Measurements from ENCODE around the gene RNU1-3. TPM values are rescaled to one million over a fixed set of nuclear protein-coding genes. Genes with fewer than 3 reads are reported as not detected.
"Not testable (repeated sequence)": the region's sequence is repeated elsewhere in the genome, so short reads cannot be mapped to it uniquely, and the experiment has no call there.

RNU1-3 gene
- total and polyA plus RNA-seq, 10 donors, result under 0.01 to 8,075 (median 6,234) TPM; not detected in 3

DNA sequence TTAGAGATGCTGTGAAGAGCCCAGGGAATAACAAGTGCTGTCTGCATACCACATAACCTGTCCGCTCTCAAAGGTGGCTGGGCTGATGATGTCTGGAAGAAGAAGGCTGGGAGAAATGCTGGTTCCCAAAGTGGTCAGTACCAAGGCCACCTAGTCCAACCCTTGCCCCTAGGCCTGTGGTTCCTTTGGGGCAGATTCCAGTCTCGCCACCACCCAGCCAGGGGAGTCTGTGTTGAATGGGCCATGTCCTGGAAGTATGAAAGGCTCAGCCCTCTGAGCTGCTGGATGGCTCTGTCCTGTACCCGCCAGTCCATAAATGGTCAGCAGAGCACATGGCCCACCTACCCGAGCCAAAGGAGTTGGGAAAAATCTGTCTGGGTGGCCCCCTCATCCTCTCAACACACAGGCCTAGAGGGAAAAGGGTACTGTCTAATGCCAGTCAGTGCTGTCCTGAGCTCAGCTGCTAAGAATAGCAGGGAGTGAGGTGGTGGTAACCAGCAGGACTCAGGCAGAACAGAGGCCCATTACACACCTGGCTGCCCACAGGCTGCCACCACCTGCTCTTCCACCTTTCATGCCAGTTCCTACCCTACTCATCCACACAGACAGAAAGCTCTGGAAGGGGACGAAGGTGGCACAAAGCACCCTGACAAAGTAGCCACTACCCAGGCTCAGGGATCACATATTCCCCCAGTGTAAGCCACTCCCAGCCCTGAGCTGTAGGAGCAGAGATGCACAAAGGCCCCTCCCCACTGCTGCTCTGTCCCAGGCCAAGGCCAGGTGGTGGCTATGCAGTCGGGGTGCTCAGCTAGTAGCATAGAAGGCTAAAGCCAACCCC is 28.6 kb downstream of the RNU1-3 start:
- Histone ChIP-seq H3K36me3 (peaks cover 0 to 71% (median 18%) of the 10 kb centered on the region in 6 donors), H3K4me1 (peaks cover 15 to 40% (median 28%) of the 10 kb centered on the region in 6 donors)
- H3K27ac ChIP-seq; H3K4me3 ChIP-seq; H3K27me3 ChIP-seq (replicated peaks in 1 of 7); H3K9me3 ChIP-seq; intact Hi-C loops (cut with DNase I; ENCODE audit: low total_unique reads): not testable (repeated sequence)
- 82 to 95% (median 91%) methylated on average over 6 of the region's 6 CpGs for WGBS, 5 donors
- DNase-seq, result peak; percentile 71

DNA sequence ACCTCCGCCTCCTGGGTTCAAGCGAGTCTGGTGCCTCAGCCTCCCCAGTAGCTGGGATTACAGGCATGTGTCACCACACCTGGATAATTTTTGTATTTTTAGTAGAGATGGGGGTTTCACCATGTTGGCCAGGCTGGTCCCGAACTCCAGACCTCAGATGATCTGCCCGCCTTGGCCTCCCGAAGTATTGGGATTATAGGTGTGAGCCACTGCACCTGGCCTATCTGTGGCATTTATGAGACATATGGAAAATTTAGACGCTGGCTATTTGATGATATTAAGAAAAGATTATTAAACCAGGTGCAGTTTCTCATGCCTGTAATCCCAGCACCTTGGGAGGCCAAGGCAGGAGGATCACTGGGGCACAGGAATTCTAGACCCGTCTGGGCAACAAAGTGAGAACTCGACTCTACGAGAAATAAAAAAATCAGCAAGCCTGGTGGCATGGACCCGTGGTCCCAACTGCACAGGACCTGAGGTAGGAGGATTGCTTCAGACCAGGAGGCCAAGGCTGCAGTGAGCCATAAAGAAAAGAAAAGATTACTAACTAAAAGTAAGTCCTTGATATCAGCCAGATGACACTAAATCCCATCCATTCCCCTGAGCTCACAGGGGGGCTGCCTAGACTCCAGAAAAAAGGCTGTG is 30.1 kb downstream of the RNU1-3 start:
- H3K9me3 ChIP-seq; intact Hi-C loops (cut with DNase I; ENCODE audit: low total_unique reads); H3K4me3 ChIP-seq; H3K27me3 ChIP-seq (replicated peaks in 1 of 7); H3K27ac ChIP-seq: not testable (repeated sequence)
- WGBS, 5 donors, result 85 to 93% (median 90%) methylated on average over 10 of the region's 10 CpGs
- H3K4me1 ChIP-seq, result peaks cover under 1 to 25% (median 14%) of the 10 kb centered on the region in 6 donors
- DNase-seq, result peak; percentile 66
- H3K36me3 ChIP-seq, result peaks cover 5 to 75% (median 33%) of the 10 kb centered on the region in 6 donors

DNA sequence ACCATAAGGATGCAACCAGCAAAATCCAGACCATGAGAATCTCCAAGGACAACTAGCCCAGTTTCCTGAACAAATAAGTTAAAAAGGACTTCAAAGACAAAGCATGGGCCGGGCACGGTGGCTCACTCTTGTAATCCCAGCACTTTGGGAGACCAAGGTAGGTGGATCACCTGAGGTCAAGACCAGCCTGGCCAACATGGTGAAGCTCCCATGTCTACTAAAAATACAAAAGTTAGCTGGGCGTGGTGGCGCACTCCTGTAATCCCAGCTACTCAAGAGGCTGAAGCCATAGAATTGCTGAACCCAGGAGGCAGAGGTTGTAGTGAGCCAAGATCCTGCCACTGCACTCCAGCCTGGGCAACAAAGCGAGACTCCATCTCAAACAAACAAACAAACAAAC is 30.8 kb downstream of the RNU1-3 start:
- H3K9me3 ChIP-seq; intact Hi-C loops (cut with DNase I; ENCODE audit: low total_unique reads); H3K4me3 ChIP-seq; H3K27me3 ChIP-seq (replicated peaks in 1 of 7); H3K27ac ChIP-seq: not testable (repeated sequence)
- 94 to 98% (median 95%) methylated on average over 5 of the region's 5 CpGs for WGBS, 5 donors
- peaks cover 10 to 75% (median 40%) of the 10 kb centered on the region in 6 donors for H3K36me3 ChIP-seq
- peaks cover 0 to 18% (median 6%) of the 10 kb centered on the region in 6 donors for H3K4me1 ChIP-seq
- peak; percentile 73 for DNase-seq

DNA sequence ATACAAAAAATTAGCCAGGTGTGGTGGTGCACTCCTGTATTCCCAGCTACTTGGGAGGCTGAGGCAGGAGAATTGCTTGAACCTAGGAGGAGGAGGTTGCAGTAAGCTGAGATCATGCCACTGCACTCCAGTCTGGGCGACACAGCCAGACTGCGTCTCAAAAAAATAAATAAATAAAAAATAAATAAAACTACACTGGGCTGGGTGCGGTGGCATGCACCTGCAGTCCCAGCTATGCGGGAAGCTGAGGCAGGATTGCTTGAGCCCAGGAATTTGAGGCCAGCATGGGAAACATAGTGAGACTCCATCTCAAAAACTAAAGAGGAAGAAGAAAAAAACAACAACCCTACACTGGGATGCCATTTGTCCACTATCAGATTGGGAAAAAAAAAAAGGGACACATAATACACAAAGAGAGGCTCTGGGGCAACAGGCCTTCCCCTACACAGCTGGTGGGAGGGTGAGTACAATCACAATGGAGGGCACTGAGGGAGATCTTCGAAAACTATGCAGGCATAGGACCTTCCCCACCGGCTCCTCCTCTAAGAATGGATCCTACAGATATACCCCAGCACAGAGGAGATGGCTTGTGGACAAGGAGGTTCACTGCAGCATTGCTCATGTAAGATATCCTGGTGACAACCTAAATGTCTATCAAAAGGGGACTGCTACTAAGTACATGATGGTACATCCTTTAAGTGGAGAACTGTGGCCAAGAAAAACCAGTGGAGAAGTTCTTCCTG is 33.0 kb downstream of the RNU1-3 start:
- H3K9me3 ChIP-seq; intact Hi-C loops (cut with DNase I; ENCODE audit: low total_unique reads); H3K4me1 ChIP-seq; DNase-seq; H3K4me3 ChIP-seq; H3K27me3 ChIP-seq (replicated peaks in 1 of 7); H3K27ac ChIP-seq: not testable (repeated sequence)
- peaks cover 14 to 82% (median 63%) of the 10 kb centered on the region in 6 donors for H3K36me3 ChIP-seq
- WGBS, 5 donors, result 93 to 98% (median 97%) methylated on average over 6 of the region's 6 CpGs

DNA sequence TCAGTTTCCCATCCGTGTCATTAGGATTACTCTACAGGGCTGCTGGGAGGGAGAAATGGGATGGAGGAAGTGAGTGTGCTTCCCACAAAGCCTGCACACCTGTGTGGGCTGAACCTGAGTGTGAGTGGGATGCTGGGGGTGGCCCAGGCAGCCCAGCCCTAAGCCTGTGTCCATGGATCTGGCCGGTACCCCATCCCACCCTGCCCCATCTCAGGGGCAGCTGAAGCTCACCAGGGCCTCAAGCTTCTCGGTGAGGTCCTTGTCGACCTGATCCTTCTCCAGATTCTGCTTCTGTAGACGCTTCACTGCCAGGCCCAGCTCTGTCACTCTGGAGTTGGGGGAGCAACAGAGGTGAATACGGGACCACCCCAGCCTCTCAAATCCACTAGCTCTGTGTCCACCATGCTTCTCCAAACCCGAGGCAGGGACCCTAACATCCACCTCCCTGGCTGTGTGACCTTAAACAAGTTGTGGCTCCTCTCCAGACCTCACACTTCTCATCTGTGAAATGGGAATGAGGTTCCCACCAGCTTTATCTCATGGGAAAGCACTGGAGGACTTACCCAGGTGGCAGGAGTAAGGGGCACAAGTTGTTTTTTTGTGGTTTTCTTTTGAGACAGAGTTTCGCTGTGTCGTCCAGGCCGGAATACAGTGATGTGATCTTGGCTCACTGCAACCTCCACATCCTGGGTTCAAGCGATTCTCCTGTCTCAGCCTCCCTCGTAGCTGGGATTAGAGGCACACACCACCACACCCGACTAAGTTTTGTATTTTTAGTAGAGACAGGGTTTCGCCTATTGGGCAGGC is 34.5 kb downstream of the RNU1-3 start:
- DNase-seq, result peak; percentile 56
- H3K9me3 ChIP-seq; H3K27me3 ChIP-seq (replicated peaks in 1 of 7); H3K4me3 ChIP-seq; H3K27ac ChIP-seq; intact Hi-C loops (cut with DNase I; ENCODE audit: low total_unique reads); H3K4me1 ChIP-seq: not testable (repeated sequence)
- WGBS, 5 donors, result 91 to 95% (median 94%) methylated on average over 14 of the region's 14 CpGs
- H3K36me3 ChIP-seq, result peaks cover 19 to 97% (median 74%) of the 10 kb centered on the region in 6 donors

DNA sequence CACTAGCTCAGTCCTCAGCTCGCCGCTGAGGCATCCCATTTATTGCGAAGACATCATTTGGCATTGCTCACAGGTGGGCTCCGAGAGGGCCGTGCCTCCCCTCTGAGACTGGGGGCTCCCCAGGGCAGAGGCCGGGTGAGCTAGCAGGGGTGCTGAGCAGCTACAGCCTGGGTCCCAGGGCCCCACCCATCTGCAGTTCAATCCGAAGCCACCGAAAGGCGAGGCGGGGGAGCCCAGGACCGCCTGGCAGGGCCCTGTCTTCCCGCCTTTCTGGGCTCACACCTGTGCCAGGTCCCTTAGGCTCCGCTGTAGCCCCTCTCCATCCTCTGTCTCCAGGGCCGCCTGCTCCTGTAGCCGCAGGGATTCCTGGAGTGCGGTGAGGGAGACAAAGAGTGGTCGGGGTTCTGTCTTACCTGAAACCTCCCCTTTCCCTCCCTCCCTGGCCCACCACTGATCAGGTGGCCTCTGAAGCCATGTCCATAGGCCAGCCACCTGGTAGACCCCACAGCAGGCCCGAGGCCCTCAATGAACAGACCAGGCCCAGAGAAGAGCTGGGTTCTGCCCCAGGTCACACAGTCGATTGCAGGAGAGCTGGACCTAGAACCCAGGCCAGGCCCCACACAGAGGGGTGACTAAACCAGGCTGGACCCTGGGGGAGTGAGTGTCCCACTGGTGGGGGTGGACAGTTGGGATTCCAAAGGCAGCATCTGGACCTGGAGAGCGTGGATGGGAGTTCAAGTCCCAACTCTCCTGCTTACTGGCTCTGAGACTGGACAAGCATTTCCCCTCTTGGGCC is 35.3 kb downstream of the RNU1-3 start:
- DNase-seq, result peak; percentile 77
- Histone ChIP-seq H3K4me3 (no peak overlapping the region), H3K27me3 (replicated peaks in 1 of 7) (no peaks in the 10 kb centered on the region), H3K36me3 (peaks cover 19 to 98% (median 78%) of the 10 kb centered on the region in 6 donors), H3K9me3 (no peaks in the 10 kb centered on the region), H3K27ac (no peak overlapping the region), H3K4me1 (peaks cover 0 to 6% (median 0%) of the 10 kb centered on the region in 6 donors)
- WGBS, 5 donors, result 87 to 94% (median 90%) methylated on average over 20 of the region's 20 CpGs
- intact Hi-C loops (cut with DNase I; ENCODE audit: low total_unique reads), result no loop called here
- no peak for TF ChIP-seq POLR2AphosphoS5 (IDR thresholded peaks at IDR 0.05)
- no peak for TF ChIP-seq POLR2A (IDR thresholded peaks at IDR 0.05)
- TF ChIP-seq, protein P1, sequence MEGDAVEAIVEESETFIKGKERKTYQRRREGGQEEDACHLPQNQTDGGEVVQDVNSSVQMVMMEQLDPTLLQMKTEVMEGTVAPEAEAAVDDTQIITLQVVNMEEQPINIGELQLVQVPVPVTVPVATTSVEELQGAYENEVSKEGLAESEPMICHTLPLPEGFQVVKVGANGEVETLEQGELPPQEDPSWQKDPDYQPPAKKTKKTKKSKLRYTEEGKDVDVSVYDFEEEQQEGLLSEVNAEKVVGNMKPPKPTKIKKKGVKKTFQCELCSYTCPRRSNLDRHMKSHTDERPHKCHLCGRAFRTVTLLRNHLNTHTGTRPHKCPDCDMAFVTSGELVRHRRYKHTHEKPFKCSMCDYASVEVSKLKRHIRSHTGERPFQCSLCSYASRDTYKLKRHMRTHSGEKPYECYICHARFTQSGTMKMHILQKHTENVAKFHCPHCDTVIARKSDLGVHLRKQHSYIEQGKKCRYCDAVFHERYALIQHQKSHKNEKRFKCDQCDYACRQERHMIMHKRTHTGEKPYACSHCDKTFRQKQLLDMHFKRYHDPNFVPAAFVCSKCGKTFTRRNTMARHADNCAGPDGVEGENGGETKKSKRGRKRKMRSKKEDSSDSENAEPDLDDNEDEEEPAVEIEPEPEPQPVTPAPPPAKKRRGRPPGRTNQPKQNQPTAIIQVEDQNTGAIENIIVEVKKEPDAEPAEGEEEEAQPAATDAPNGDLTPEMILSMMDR (IDR thresholded peaks at IDR 0.05 in 8 of 11, conservative IDR thresholded peaks at IDR 0.05 in 3 of 11), result no peak

Measured in spleen (tissue), 11 donors.